SK-N-MC (cell line): ENCODE results near the gene PCNT.
A peak's percentile ranks its signal among the peaks of the same experiment; 100 is the strongest.
"Not testable (repeated sequence)": the region's sequence is repeated elsewhere in the genome, so short reads cannot be mapped to it uniquely, and the experiment has no call there.

Source experiments
- DNase-seq: peaks from one replicate; pipeline ENCODE4 v3.0.0-alpha.2; 2011; ENCODE audit warnings: low read depth, low spot score
- H3K27ac ChIP-seq: fragments of 200-600 bp; sonication (generic); 2 replicates; pipeline ENCODE4 v1.5.1; 2016; ENCODE audit warnings: mixed run types
- H3K36me3 ChIP-seq: fragments of 200-600 bp; sonication (generic); 2 replicates; pipeline ENCODE4 v1.6.1; 2017; ENCODE audit warnings: antibody characterized with exemption, low read length, mixed read lengths; ENCODE audit not compliant: insufficient read depth
- H3K4me3 ChIP-seq: fragments of 200-600 bp; sonication (generic); 2 replicates; pipeline ENCODE4 v1.5.1; 2016
- H3K9ac ChIP-seq: fragments of 200-600 bp; sonication (generic); 2 replicates; pipeline ENCODE4 v1.8.0; 2017; ENCODE audit warnings: mixed run types, mixed read lengths; ENCODE audit not compliant: insufficient read length
- H3K9me3 ChIP-seq: fragments of 200-600 bp; sonication (generic); 2 replicates; pipeline ENCODE4 v1.6.1; 2017; ENCODE audit warnings: low read depth, mild to moderate bottlenecking, antibody characterized with exemption, low read length, moderate library complexity, mixed read lengths
- EZH2 ChIP-seq: fragments of 200-600 bp; sonication (generic); IDR thresholded peaks from one replicate; pipeline ENCODE4 v1.6.1; 2017; ENCODE audit warnings: antibody characterized with exemption
- FOXP2 ChIP-seq: optimal IDR thresholded peaks from 2 replicates; pipeline ENCODE3; 2011; ENCODE audit warnings: mild to moderate bottlenecking, moderate library complexity; ENCODE audit not compliant: insufficient read depth; ENCODE audit errors: extremely low read length, control extremely low read depth
- POLR2AphosphoS5 ChIP-seq: IDR thresholded peaks from 2 replicates; pipeline ENCODE4 v1.6.1; 2012; ENCODE audit warnings: mild to moderate bottlenecking, low read depth, low read length, borderline replicate concordance

Gene PCNT

GRCh38 chr21:46297338-46298271 is 26.4 kb upstream of the PCNT start:
- H3K36me3 ChIP-seq = peaks cover 25% of the 10 kb centered on the region
- peak overlapping the region; percentile 46; the same call in 1 of the 2 replicates for H3K27ac ChIP-seq
- DNase-seq = no peak
- H3K9ac ChIP-seq = no peak overlapping the region
- H3K4me3 ChIP-seq = no peak overlapping the region
- no peak for TF ChIP-seq EZH2
- TF ChIP-seq FOXP2 = no peak
- TF ChIP-seq POLR2AphosphoS5 = no peak
- no peaks in the 10 kb centered on the region for H3K9me3 ChIP-seq

DNA sequence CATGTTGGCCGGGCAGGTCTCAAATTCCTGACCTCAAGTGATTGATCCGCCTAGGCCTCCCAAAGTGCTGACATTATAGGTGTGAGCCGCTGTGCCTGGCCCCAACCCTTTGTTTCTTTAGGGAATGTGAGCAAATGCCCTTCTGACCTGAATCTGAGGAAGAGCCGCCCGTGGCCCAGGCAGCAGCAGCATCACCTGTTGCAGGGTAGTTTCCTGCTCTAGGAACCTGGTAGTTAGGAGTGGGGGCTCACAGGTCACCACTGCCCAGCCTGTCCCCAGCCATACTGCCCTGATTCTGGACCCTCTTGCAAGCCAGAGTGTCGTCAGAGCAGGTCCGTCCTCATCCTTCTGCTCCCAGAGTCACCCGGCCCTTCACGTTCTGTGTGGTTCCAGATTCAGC is 24.8 kb upstream of the PCNT start:
- Histone ChIP-seq H3K27ac (no peak overlapping the region), H3K9ac (no peak overlapping the region), H3K36me3 (peaks cover 25% of the 10 kb centered on the region), H3K9me3 (no peaks in the 10 kb centered on the region), H3K4me3 (no peak overlapping the region)
- no peak for DNase-seq
- TF ChIP-seq POLR2AphosphoS5 (no peak), EZH2 (no peak), FOXP2 (no peak)

GRCh38 chr21:46301759-46302158 is 22.2 kb upstream of the PCNT start:
- TF ChIP-seq POLR2AphosphoS5 (no peak), EZH2 (no peak), FOXP2 (no peak)
- H3K9ac ChIP-seq = no peak overlapping the region
- H3K27ac ChIP-seq = no peak overlapping the region
- no peaks in the 10 kb centered on the region for H3K9me3 ChIP-seq
- peaks cover 37% of the 10 kb centered on the region for H3K36me3 ChIP-seq
- H3K4me3 ChIP-seq = no peak overlapping the region
- DNase-seq = no peak

DNA sequence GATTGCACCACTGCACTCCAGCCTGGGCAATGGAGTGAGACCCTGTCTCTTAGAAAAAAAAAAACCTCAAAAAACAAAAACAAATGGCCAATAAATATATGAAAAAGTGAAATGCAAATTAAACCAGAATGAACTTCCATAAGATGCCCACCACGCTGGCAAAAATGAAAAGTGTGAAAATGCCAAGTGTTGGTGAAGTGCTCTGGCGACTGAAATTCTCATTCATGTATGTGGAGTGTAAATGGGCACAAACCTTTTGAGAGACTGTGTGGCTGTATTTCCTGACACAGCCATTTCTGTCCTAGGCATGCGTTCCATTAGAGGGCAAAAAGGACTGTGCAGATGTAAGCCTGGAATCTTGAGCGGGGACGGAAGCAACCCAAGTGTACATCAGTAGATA is 19.5 kb upstream of the PCNT start:
- H3K9ac ChIP-seq = no peak overlapping the region
- H3K9me3 ChIP-seq = no peaks in the 10 kb centered on the region
- no peak overlapping the region for H3K4me3 ChIP-seq
- no peak for DNase-seq
- no peak overlapping the region for H3K27ac ChIP-seq
- TF ChIP-seq POLR2AphosphoS5 (no peak), FOXP2 (no peak), EZH2 (no peak)
- H3K36me3 ChIP-seq = peaks cover 44% of the 10 kb centered on the region

GRCh38 chr21:46304955-46305354 is 19.0 kb upstream of the PCNT start:
- Histone ChIP-seq H3K4me3 (no peak overlapping the region), H3K9me3 (no peaks in the 10 kb centered on the region), H3K9ac (no peak overlapping the region), H3K36me3 (peaks cover 39% of the 10 kb centered on the region; the same call in 1 of the 2 replicates), H3K27ac (no peak overlapping the region)
- TF ChIP-seq FOXP2 (no peak), EZH2 (no peak), POLR2AphosphoS5 (no peak)
- DNase-seq = no peak

- Histone ChIP-seq H3K27ac (no peak overlapping the region), H3K9ac (no peak overlapping the region), H3K9me3 (no peaks in the 10 kb centered on the region), H3K4me3 (no peak overlapping the region), H3K36me3 (peaks cover 34% of the 10 kb centered on the region; the same call in 1 of the 2 replicates)
- no peak for DNase-seq
- TF ChIP-seq EZH2 (no peak), FOXP2 (no peak), POLR2AphosphoS5 (no peak)
These were observed 16.3 kb upstream of the PCNT start for GRCh38 chr21:46307625-46308024.

DNA sequence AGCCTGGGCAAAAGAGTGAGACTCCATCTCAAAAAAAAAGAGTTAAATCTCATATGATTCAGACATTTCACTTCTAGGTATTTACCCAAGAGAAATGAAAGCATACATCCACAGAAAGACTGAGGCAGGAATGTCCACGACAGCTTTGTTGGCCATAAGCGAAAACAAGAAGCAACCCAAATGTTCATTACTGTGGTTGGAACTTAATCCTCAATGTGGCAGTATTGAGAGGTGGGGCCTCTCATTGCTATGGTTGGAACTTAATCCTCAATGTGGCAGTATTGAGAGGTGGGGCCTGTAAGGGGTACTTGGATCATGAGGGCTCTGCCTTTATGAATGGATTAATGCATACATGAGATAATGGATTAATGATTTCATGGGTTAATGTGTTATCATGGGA is 15.5 kb upstream of the PCNT start:
- H3K9me3 ChIP-seq = no peaks in the 10 kb centered on the region
- TF ChIP-seq FOXP2 = no peak
- TF ChIP-seq EZH2 = no peak
- no peak for TF ChIP-seq POLR2AphosphoS5
- H3K4me3 ChIP-seq = no peak overlapping the region
- no peak overlapping the region for H3K27ac ChIP-seq
- DNase-seq = no peak
- peaks cover 35% of the 10 kb centered on the region; the same call in 1 of the 2 replicates for H3K36me3 ChIP-seq
- no peak overlapping the region for H3K9ac ChIP-seq

DNA sequence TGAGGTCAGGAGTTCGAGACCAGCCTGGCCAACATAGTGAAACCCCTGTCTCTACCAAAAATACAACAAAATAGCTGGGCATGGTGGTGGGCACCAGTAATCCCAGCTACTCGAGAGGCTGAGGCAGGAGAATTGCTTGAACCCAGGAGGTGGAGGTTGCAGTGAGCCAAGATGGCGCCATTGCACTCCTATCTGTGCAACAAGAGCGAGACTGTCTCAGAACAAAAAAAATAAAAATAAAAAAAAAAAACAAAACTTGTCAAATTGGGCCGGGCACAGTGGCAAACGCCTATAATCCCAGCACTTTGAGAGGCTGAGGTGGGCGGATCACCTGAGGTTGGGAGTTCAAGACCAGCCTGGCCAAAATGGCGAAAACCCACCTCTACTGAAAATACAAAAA is 13.7 kb upstream of the PCNT start:
- H3K27ac ChIP-seq, H3K9ac ChIP-seq, H3K4me3 ChIP-seq, H3K9me3 ChIP-seq, DNase-seq: not testable (repeated sequence)
- H3K36me3 ChIP-seq = peaks cover 26% of the 10 kb centered on the region; the same call in 1 of the 2 replicates

GRCh38 chr21:46311568-46311967 is 12.4 kb upstream of the PCNT start:
- H3K27ac ChIP-seq = no peak overlapping the region
- peaks cover 24% of the 10 kb centered on the region; the same call in 1 of the 2 replicates for H3K36me3 ChIP-seq
- DNase-seq = no peak
- no peak overlapping the region for H3K9ac ChIP-seq
- TF ChIP-seq POLR2AphosphoS5 = no peak
- TF ChIP-seq FOXP2 = no peak
- TF ChIP-seq EZH2 = no peak
- H3K4me3 ChIP-seq = no peak overlapping the region
- H3K9me3 ChIP-seq = no peaks in the 10 kb centered on the region
